Kidney epithelial cell (primary cell): Measurements from ENCODE around the gene STK35. TPM values are rescaled to one million over a fixed set of nuclear protein-coding genes. Genes with fewer than 3 reads are reported as not detected.

Experiments used
- DNase-seq: peaks from one replicate; pipeline ENCODE4 v3.0.0-alpha.2; 2010; ENCODE audit warnings: low read depth
- H3K27me3 ChIP-seq: 2 replicates; pipeline ENCODE4 v1.6.0; 2011; ENCODE audit warnings: low read length; ENCODE audit not compliant: control insufficient read depth, insufficient read depth
- H3K36me3 ChIP-seq: 2 replicates; pipeline ENCODE4 v1.5.1; 2011; ENCODE audit warnings: low read length; ENCODE audit not compliant: control insufficient read depth, insufficient read depth
- H3K4me3 ChIP-seq: 2 replicates; pipeline ENCODE4 v1.5.1; 2011; ENCODE audit warnings: low read depth, mild to moderate bottlenecking, control low read depth, low read length
- CTCF ChIP-seq: IDR thresholded peaks from 2 replicates; pipeline ENCODE4 v1.5.1; 2011; ENCODE audit warnings: mild to moderate bottlenecking, moderate library complexity, low read length, control low read depth, inconsistent platforms; ENCODE audit not compliant: insufficient read depth, poor library complexity, severe bottlenecking
- total RNA-seq: library from RNA; depleted of rRNA; stranded (reverse); fragments of >200 nt; gene quantifications from 2 replicates; pipeline ENCODE4 v1.2.3, GENCODE V29; 2015

The STK35 gene
- total RNA-seq, 1 donor from 2014 or later: 18.0 TPM

DNA sequence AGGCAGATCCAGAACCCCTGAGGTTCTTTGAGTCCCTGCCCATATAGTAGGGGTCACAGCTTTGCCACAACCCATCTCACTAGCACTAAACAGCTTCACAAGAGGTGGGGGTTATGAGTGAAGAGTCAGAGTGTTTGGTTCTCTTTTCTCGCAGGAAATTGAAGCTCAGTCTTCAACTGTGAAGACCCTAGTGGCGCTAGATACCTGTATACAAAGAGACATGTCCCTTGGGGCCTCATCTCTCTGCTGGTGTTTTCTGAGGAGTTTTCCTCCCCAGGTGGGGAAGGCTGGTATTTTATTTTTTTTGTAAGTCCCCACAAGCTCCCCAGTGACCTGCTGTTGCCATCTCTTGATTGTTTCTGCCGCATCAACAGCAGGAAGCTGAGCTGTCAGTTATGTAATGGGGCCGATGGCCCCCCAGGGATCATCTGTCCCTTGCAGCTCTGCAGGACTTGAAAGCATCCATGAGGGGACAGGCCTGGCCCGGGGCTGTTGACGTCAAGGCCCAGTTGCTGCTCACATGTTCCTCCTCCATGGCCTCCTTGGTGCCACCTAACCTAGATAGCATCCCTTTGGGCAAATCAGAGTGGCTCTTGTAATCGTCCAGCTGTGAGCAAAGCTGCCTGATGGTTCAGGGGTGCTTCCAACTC lies 23.1 kb downstream of the STK35 start:
- Histone ChIP-seq H3K4me3 (no peak overlapping the region), H3K27me3 (no peaks in the 10 kb centered on the region), H3K36me3 (peaks cover under 1% of the 10 kb centered on the region)
- no peak for TF ChIP-seq CTCF
- DNase-seq: no peak

DNA sequence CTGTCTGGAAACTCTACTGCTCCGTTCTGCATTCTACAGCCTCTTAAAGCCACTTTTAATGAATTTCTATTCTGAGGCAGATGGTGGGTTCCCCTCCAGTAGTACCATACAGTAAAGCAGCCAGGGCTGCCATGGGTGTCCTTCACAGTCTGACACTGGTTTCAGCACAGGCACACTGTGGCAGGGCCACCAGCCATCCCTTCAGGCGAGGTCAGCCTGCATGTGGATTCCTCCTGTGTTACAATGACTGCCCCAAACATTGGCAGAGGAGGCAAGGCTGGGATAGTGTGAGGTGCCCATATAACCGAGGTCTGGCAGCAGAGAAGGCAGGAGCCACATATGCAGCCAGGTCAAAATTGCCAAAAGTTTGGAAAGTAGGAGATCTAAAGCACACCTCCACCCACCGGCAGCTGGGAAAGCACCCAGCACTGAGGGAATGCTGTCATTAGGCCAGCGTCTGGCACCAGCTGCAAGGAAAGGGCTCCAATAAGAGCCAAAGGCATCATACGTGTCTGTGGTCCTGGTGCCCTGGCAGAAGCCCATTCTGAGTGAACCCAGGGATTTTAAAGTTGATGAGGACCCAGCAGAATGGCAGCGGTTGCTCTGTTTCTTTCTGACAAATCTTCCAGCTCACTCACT lies 24.0 kb downstream of the STK35 start:
- H3K27me3 ChIP-seq: no peaks in the 10 kb centered on the region
- no peak overlapping the region for H3K4me3 ChIP-seq
- H3K36me3 ChIP-seq: no peaks in the 10 kb centered on the region
- no peak for DNase-seq
- TF ChIP-seq CTCF: no peak

GRCh38 chr20:2127238-2127637 lies 25.6 kb downstream of the STK35 start:
- Histone ChIP-seq H3K27me3 (no peaks in the 10 kb centered on the region), H3K4me3 (no peak overlapping the region), H3K36me3 (no peaks in the 10 kb centered on the region)
- TF ChIP-seq CTCF: no peak
- no peak for DNase-seq

GRCh38 chr20:2128542-2128941 lies 26.9 kb downstream of the STK35 start:
- H3K27me3 ChIP-seq: no peaks in the 10 kb centered on the region
- DNase-seq: no peak
- H3K36me3 ChIP-seq: no peaks in the 10 kb centered on the region
- no peak for TF ChIP-seq CTCF
- no peak overlapping the region for H3K4me3 ChIP-seq

GRCh38 chr20:2130062-2130591 lies 28.5 kb downstream of the STK35 start:
- no peak for DNase-seq
- no peaks in the 10 kb centered on the region for H3K27me3 ChIP-seq
- H3K4me3 ChIP-seq: no peak overlapping the region
- TF ChIP-seq CTCF: no peak
- no peaks in the 10 kb centered on the region for H3K36me3 ChIP-seq
